H9 (cell line): ENCODE data around the gene BCAS3. TPM values are rescaled to one million over a fixed set of nuclear protein-coding genes. Genes with fewer than 3 reads are reported as not detected.
A peak's percentile ranks its signal among the peaks of the same experiment; 100 is the strongest.

Source experiments
- DNase-seq: peaks from one replicate; pipeline ENCODE4 v3.0.0-alpha.2; 2017
- H2AFZ ChIP-seq: one replicate; pipeline ENCODE4 v1.6.1; 2013; ENCODE audit warnings: mild to moderate bottlenecking, low read length, control low read depth, moderate library complexity
- H2AK5ac ChIP-seq: 2 replicates; pipeline ENCODE4 v1.6.1; 2013; ENCODE audit warnings: low read length, control low read depth, mixed read lengths; ENCODE audit not compliant: insufficient read length
- H2BK120ac ChIP-seq: one replicate; pipeline ENCODE4 v1.6.1; 2013; ENCODE audit warnings: low read depth, mild to moderate bottlenecking, low read length, control low read depth, inconsistent platforms; ENCODE audit not compliant: poor library complexity, severe bottlenecking
- H2BK12ac ChIP-seq: 2 replicates; pipeline ENCODE4 v1.6.1; 2013; ENCODE audit warnings: low read length, control low read depth, mixed read lengths, low read depth; ENCODE audit not compliant: insufficient read length
- H2BK15ac ChIP-seq: 2 replicates; pipeline ENCODE4 v1.6.1; 2013; ENCODE audit warnings: low read depth, low read length, control low read depth
- H2BK20ac ChIP-seq: one replicate; pipeline ENCODE4 v1.6.1; 2013; ENCODE audit warnings: low read depth, mild to moderate bottlenecking, low read length, control low read depth, inconsistent platforms; ENCODE audit not compliant: poor library complexity, severe bottlenecking
- H2BK5ac ChIP-seq: 2 replicates; pipeline ENCODE4 v1.6.1; 2013; ENCODE audit warnings: low read length, control low read depth, mixed read lengths; ENCODE audit not compliant: insufficient read length
- H3K14ac ChIP-seq: 2 replicates; pipeline ENCODE4 v1.6.1; 2013; ENCODE audit warnings: low read length, control low read depth; ENCODE audit not compliant: insufficient read depth
- H3K18ac ChIP-seq: 2 replicates; pipeline ENCODE4 v1.6.1; 2013; ENCODE audit warnings: low read depth, mild to moderate bottlenecking, mixed read lengths, low read length, control low read depth; ENCODE audit not compliant: insufficient read length
- H3K23ac ChIP-seq: 2 replicates; pipeline ENCODE4 v1.6.1; 2013; ENCODE audit warnings: low read length, control low read depth, mixed read lengths, low read depth; ENCODE audit not compliant: insufficient read length
- H3K23me2 ChIP-seq: 2 replicates; pipeline ENCODE4 v1.6.1; 2013; ENCODE audit warnings: low read depth, mild to moderate bottlenecking, mixed read lengths, low read length, control low read depth; ENCODE audit not compliant: insufficient read length, poor library complexity, severe bottlenecking
- H3K27ac ChIP-seq: 2 replicates; pipeline ENCODE4 v1.5.1; 2013; ENCODE audit warnings: low read length, control low read depth, mixed read lengths, low read depth; ENCODE audit not compliant: insufficient read length
- H3K27me3 ChIP-seq: 2 replicates; pipeline ENCODE4 v1.6.1; 2013; ENCODE audit warnings: low read length, control low read depth, inconsistent platforms; ENCODE audit not compliant: insufficient read depth
- H3K4ac ChIP-seq: 2 replicates; pipeline ENCODE4 v1.6.1; 2013; ENCODE audit warnings: low read depth, mild to moderate bottlenecking, control low read depth, inconsistent platforms, low read length, moderate library complexity
- H3K4me1 ChIP-seq: 2 replicates; pipeline ENCODE4 v1.6.1; 2013; ENCODE audit warnings: low read length, control low read depth, inconsistent platforms; ENCODE audit not compliant: insufficient read depth
- H3K4me2 ChIP-seq: 2 replicates; pipeline ENCODE4 v1.6.1; 2013; ENCODE audit warnings: low read length, control low read depth, mixed read lengths; ENCODE audit not compliant: insufficient read length, insufficient read depth
- H3K56ac ChIP-seq: 2 replicates; pipeline ENCODE4 v1.6.1; 2013; ENCODE audit warnings: low read depth, mild to moderate bottlenecking, mixed read lengths, low read length, control low read depth; ENCODE audit not compliant: insufficient read length
- H3K79me1 ChIP-seq: 2 replicates; pipeline ENCODE4 v1.6.1; 2013; ENCODE audit warnings: low read depth, mild to moderate bottlenecking, moderate library complexity, low read length, control low read depth, inconsistent platforms; ENCODE audit not compliant: insufficient read depth, poor library complexity, severe bottlenecking
- H3K79me2 ChIP-seq: 2 replicates; pipeline ENCODE4 v1.6.1; 2013; ENCODE audit warnings: low read length, control low read depth, inconsistent platforms; ENCODE audit not compliant: insufficient read depth
- H3K9ac ChIP-seq: 2 replicates; pipeline ENCODE4 v1.6.1; 2013; ENCODE audit warnings: low read length, control low read depth, mixed read lengths; ENCODE audit not compliant: insufficient read length; ENCODE audit errors: extremely low read depth
- H3K9me3 ChIP-seq: one replicate; pipeline ENCODE4 v1.6.1; 2013; ENCODE audit warnings: low read depth, low read length, inconsistent platforms; ENCODE audit not compliant: control insufficient read depth
- H3T11ph ChIP-seq: one replicate; pipeline ENCODE4 v1.6.1; 2013; ENCODE audit warnings: mild to moderate bottlenecking, low read length, control low read depth, inconsistent platforms
- H4K20me1 ChIP-seq: one replicate; pipeline ENCODE4 v1.6.1; 2013; ENCODE audit not compliant: control insufficient read depth, insufficient read length, insufficient read depth
- H4K5ac ChIP-seq: 2 replicates; pipeline ENCODE4 v1.6.1; 2013; ENCODE audit warnings: low read depth, mild to moderate bottlenecking, mixed read lengths, low read length, control low read depth; ENCODE audit not compliant: insufficient read length
- H4K8ac ChIP-seq: replicated peaks from 2 replicates; pipeline ENCODE4 v1.6.1; 2013; ENCODE audit warnings: low read length, control low read depth, mixed read lengths, low read depth; ENCODE audit not compliant: insufficient read length
- H4K91ac ChIP-seq: 2 replicates; pipeline ENCODE4 v1.6.1; 2013; ENCODE audit warnings: low read depth, mild to moderate bottlenecking, moderate library complexity, mixed read lengths, low read length, control low read depth; ENCODE audit not compliant: insufficient read length
- H3K27ac Mint-ChIP-seq, 3 experiments: 2 replicates in 2 of 3; 3 replicates in 1 of 3; pipeline ENCODE4 v1.8.0; 2020 to 2021; ENCODE audit warnings: mixed read lengths in 3 of 3, mild to moderate bottlenecking in 1 of 3, moderate library complexity in 1 of 3
- H3K27me3 Mint-ChIP-seq: 2 replicates; pipeline ENCODE4 v1.8.0; 2021; ENCODE audit warnings: low read depth, mild to moderate bottlenecking, moderate library complexity, mixed read lengths
- H3K36me3 Mint-ChIP-seq, 3 experiments: 2 replicates in 2 of 3; 3 replicates in 1 of 3; pipeline ENCODE4 v1.8.0; 2020 to 2021; ENCODE audit warnings: low read depth in 3 of 3, mixed read lengths in 3 of 3; ENCODE audit not compliant: insufficient read depth in 1 of 3
- H3K4me1 Mint-ChIP-seq, 2 experiments: 2 replicates each; pipeline ENCODE4 v1.8.0; 2020; ENCODE audit warnings: mixed read lengths in 2 of 2
- H3K4me3 Mint-ChIP-seq, 2 experiments: 2 replicates in 1 of 2; 3 replicates in 1 of 2; pipeline ENCODE4 v1.8.0; 2020 to 2021; ENCODE audit warnings: mild to moderate bottlenecking in 2 of 2, mixed read lengths in 2 of 2, moderate library complexity in 1 of 2
- H3K9me3 Mint-ChIP-seq, 2 experiments: 2 replicates in 1 of 2; 3 replicates in 1 of 2; pipeline ENCODE4 v1.8.0; 2020; ENCODE audit warnings: mild to moderate bottlenecking in 2 of 2, mixed read lengths in 2 of 2, moderate library complexity in 1 of 2
- CTCF ChIP-seq: fragments of 200-600 bp; sonication (generic); conservative IDR thresholded peaks from 3 replicates; pipeline ENCODE4 v1.8.0; 2021; ENCODE audit warnings: antibody characterized with exemption, mild to moderate bottlenecking
- WGBS: extraction: QIAGEN DNeasy Blood & Tissue Kit; methylation state at CpG from one replicate; pipeline ENCODE4 v1.1.7; 2013; ENCODE audit warnings: missing lambda C conversion rate, low lambda C conversion rate, mixed read lengths; ENCODE audit not compliant: insufficient read length; ENCODE audit errors: extremely low coverage; 5-methylcytosine and 5-hydroxymethylcytosine counted together
- total RNA-seq: library from RNA; stranded (reverse); gene quantifications from 2 replicates; pipeline ENCODE4 v1.2.1, GENCODE V29; 2021

BCAS3 gene
- total RNA-seq, 1 experiment from 2014 or later = 22.4 TPM

GRCh38 chr17:61285526-61286320 lies 608.1 kb downstream of the BCAS3 start:
- H4K5ac ChIP-seq = no peak overlapping the region
- TF ChIP-seq CTCF = no peak
- H2BK20ac ChIP-seq = no peak overlapping the region
- Mint-ChIP-seq H3K27me3 (peaks cover 6% of the 10 kb centered on the region), H3K4me3 (peak overlapping the region in 1 of 2 experiments; percentile 13; a peak in 1 of 5 replicates), H3K36me3 (peaks cover 5 to 7% (median 5%) of the 10 kb centered on the region in 3 experiments), H3K27ac (peak overlapping the region in 2 of 3 experiments; percentile 70 to 81; a peak in 5 of 7 replicates), H3K4me1 (peaks cover 34 to 38% of the 10 kb centered on the region in 2 experiments), H3K9me3 (peaks cover 2 to 5% of the 10 kb centered on the region in 2 experiments; a peak in 3 of 5 replicates)
- no peak overlapping the region for H2BK120ac ChIP-seq
- H3T11ph ChIP-seq = no peak overlapping the region
- H3K23ac ChIP-seq = no peak overlapping the region
- H3K23me2 ChIP-seq = no peaks in the 10 kb centered on the region
- H2BK12ac ChIP-seq = no peak overlapping the region
- no peak overlapping the region for H4K91ac ChIP-seq
- no peaks in the 10 kb centered on the region for H3K27me3 ChIP-seq
- no peak overlapping the region for H2AFZ ChIP-seq
- H3K4me1 ChIP-seq = peaks cover 7% of the 10 kb centered on the region; the same call in 1 of the 2 replicates
- H3K18ac ChIP-seq = no peak overlapping the region
- H3K14ac ChIP-seq = no peak overlapping the region
- H3K56ac ChIP-seq = no peak overlapping the region
- H3K27ac ChIP-seq = no peak overlapping the region
- no peak overlapping the region for H3K4ac ChIP-seq
- H2BK15ac ChIP-seq = no peak overlapping the region
- no peaks in the 10 kb centered on the region for H3K79me2 ChIP-seq
- no CpG with 5 or more reads among the region's 11 CpGs for WGBS
- no peaks in the 10 kb centered on the region for H3K9me3 ChIP-seq
- no peak overlapping the region for H4K8ac ChIP-seq
- H2AK5ac ChIP-seq = no peak overlapping the region
- peak; percentile 52 for DNase-seq
- no peak overlapping the region for H3K4me2 ChIP-seq
- no peaks in the 10 kb centered on the region for H3K79me1 ChIP-seq
- no peak overlapping the region for H2BK5ac ChIP-seq
- no peak overlapping the region for H3K9ac ChIP-seq
- no peaks in the 10 kb centered on the region for H4K20me1 ChIP-seq
